Stimulated activated CD4-positive, alpha-beta T cell treated with anti-CD3 and anti-CD28 coated beads, Interleukin-12 subunit alpha, Interleukin-12 subunit beta, amount 100 ng/mL, for 24 hours (primary cell): ENCODE data around the gene NUP210.
"Not testable (repeated sequence)": the region's sequence is repeated elsewhere in the genome, so short reads cannot be mapped to it uniquely, and the experiment has no call there.

Experiments
- DNase-seq, 2 experiments: peaks; one replicate each; pipeline ENCODE4 v3.0.0-alpha.2; 2020; ENCODE audit warnings: low read depth in 2 of 2

The NUP210 gene

GRCh38 chr3:13406190-13406589, 13.9 kb downstream of the NUP210 start:
- no peak for DNase-seq

- no peak for DNase-seq
These were observed 14.5 kb downstream of the NUP210 start for GRCh38 chr3:13405614-13406013.

- no peak for DNase-seq
These were observed 15.3 kb downstream of the NUP210 start for GRCh38 chr3:13404626-13405452.

GRCh38 chr3:13403847-13404246, 16.3 kb downstream of the NUP210 start:
- no peak for DNase-seq

GRCh38 chr3:13403213-13403819, 16.8 kb downstream of the NUP210 start:
- DNase-seq, result no peak

- no peak for DNase-seq
These were observed 19.0 kb downstream of the NUP210 start for GRCh38 chr3:13401149-13401548.

GRCh38 chr3:13400114-13400673, 19.9 kb downstream of the NUP210 start:
- no peak for DNase-seq

GRCh38 chr3:13399603-13400002, 20.5 kb downstream of the NUP210 start:
- DNase-seq, result no peak

- DNase-seq, result no peak
These were observed 22.8 kb downstream of the NUP210 start for GRCh38 chr3:13397316-13397715.

GRCh38 chr3:13394363-13394762, 25.8 kb downstream of the NUP210 start:
- DNase-seq, result no peak

- no peak for DNase-seq
These were observed 26.4 kb downstream of the NUP210 start for GRCh38 chr3:13393427-13394360.

- no peak for DNase-seq
These were observed 28.8 kb downstream of the NUP210 start for GRCh38 chr3:13391308-13391707.

GRCh38 chr3:13389378-13389777, 30.7 kb downstream of the NUP210 start:
- DNase-seq, result no peak

GRCh38 chr3:13388816-13389215, 31.3 kb downstream of the NUP210 start:
- no peak for DNase-seq

GRCh38 chr3:13385373-13385965, 34.7 kb downstream of the NUP210 start:
- no peak for DNase-seq

GRCh38 chr3:13380971-13381370, 39.2 kb downstream of the NUP210 start:
- DNase-seq, result no peak

- DNase-seq, result no peak
These were observed 40.8 kb downstream of the NUP210 start for GRCh38 chr3:13379201-13379830.

- no peak for DNase-seq
These were observed 42.0 kb downstream of the NUP210 start for GRCh38 chr3:13378155-13378554.

GRCh38 chr3:13377741-13378140, 42.4 kb downstream of the NUP210 start:
- DNase-seq, result not testable (repeated sequence)

GRCh38 chr3:13377021-13377420, 43.1 kb downstream of the NUP210 start:
- DNase-seq, result no peak

GRCh38 chr3:13376091-13376490, 44.0 kb downstream of the NUP210 start:
- DNase-seq, result no peak
